ENCODE measurements around the gene EHD3.

EHD3 gene

DNA sequence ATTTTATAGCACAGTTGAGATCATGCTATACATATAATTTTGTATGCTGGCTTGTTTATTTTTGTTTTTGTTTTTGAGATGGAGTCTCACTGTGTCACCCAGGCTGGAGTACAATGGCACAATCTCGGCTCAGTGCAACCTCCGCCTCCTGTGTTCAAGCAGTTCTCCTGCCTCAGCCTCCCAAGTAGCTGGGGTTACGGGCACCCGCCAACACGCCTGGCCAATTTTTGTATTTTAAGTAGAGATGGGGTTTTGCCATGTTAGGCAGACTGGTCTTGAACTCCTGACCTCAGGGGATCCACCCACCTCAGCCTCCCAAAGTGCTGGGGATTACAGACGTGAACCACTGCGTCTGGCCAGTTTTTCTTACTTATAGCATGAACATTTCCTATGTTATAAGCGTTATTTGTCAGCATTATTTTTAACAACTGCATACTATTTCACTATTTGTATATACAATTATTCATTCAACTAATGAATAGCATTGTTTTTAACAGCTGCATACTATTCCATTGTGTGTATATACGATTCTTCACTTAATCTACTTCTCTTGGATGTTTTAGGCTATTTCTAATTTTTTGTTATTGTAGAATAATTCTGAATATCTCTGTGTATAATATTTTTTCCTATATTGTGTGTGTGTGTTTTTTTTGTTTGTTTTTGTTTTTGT, 3.5 kb downstream of the EHD3 start:
- DNase-seq (ENCODE audit: low spot score) = no peak

DNA sequence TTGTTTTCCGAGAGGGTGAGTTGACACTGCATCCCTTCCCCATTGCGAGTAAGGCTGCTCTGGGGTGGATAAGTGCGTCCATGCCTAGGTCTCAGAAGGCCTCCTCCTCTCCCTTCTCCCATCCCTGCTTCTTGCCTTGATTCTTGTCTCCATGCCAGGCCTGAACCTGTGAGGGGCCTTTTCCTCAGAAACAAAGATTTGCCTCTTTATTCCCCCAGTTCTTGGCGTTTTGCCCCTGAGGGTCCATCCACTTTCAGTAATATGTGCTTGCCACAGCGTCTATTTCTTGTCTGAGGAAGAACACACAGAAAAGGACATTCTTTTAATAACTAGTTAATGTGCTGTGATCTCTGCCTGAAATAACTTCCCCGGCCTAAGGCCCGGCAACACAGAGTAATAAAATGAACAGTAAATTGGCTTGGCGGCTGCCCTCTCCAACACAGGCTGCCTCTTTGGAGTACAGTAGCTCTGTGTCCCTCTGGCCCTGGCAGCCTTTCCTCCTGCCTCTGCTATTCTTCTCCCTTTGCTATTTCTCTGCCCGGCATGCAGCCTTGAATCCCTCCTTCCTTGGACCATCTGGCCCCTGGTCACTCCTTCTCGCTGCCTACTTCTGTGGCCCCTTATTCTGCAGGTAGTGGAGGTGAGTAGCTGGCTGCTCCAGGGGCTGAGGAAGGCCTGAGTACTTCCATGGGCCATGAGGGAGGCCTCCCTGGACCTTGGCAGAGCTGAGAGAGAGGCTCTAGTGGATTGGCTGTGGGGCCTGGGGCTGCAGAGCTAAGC, 4.4 kb downstream of the EHD3 start:
- no peak for DNase-seq (ENCODE audit: low spot score)

GRCh38 chr2:31238906-31239592, 5.1 kb downstream of the EHD3 start:
- no peak for DNase-seq (ENCODE audit: low spot score)

DNA sequence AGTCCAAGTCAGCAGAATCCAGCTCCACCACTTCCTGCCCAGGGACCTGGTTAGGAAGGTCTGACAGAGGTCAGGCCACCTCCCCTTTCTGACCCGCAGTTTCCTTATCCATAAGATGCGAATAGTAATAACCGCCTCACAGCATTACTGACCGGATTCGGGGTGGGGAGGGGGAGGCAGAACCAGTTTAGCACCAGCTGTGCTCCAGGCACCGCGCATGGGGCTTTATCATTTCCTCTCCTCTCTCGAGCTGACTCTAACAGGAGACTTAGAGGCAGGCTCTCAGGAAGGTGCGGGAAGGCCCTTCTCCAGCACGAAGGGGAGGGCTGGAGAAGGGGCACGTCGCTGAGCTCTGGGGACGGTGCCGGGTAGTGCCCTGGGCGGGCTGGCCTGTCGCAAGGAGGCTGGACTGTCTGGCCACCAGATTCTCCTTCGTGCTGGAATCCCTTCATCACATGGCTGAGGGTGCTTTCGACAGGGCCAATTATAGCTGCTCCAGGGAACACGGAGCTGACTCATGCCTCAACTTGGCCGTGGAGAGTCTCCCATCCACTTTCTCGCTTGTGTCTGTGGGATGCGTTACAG, 5.7 kb downstream of the EHD3 start:
- DNase-seq (ENCODE audit: low spot score) = no peak

DNA sequence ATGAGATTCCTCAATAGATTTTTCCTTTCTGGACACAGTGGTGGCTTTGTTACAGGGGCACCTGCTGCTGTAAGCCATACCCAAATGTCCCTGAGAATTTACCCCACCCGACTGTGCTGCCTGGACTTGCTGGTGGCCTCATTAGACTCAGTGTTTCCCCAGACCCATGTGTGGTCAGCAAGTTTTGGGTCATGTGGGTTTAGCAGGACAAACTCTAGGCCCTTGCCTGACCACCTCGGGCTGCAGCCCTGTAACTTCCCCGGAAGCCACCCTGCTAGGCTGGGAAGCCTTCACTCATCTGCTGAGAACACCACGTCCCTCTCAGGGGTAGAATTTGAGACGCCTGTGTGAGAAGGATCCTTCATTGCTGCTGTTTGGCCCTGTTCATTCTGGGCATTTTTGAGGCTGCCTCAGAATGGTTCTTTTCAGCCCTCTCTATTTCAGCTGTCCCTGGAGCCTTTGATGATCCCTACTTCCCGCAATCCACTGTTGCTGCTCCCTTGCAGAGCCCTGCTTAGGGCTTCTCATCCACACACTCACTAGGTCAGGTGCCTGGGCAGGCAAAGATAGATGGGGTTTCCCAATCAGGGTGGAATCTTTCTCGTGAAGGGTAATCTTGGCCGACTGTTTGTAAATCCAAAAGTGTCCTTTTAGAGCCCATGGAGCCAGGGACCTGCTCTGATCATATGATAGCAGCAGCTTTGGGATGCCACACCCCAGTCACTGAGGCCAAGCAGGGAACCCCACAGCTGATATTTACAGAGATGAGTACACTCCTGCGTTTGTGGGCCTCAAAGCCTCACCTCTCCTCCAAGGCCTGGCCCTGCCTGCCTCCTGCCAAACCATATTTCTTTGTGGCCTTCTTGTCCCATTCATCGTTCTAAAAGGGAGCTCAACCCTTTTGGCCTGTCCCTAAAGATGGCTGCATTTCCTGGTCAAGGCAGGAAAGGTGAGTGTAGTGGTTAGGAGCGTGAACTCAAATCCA, 6.7 kb downstream of the EHD3 start:
- DNase-seq (ENCODE audit: low spot score) = no peak

DNA sequence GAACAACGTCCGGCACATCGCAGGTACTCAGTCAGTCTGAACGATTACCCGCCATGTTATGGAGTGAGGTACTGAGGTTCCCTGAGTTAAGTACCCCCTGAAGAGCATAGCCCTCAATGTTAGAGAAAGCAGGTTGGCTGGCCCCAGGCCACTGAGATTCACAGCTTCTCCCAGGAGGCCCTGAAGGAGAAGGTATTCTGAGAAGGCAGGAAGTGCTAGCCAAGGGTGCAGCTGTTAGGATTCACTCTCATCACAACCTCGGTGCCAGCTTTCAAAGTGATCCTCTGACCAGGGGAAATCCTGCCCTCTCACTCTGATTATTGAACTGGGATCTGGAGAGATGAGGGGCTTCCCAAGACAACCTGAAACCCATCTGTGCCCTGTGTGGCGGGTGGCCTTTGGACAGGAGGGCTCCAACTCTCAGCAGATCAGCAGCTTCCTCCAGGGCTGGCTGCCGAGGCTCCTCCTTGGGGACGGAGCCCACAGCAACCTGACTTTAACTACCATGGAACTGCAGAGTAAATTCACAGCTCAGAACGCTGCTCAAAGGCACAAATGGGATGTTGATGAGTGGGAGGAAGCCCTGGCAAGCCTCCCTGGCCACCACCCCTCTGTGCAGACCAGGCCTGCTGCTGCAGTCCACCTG, 7.8 kb downstream of the EHD3 start:
- no peak for DNase-seq (ENCODE audit: low spot score)

DNA sequence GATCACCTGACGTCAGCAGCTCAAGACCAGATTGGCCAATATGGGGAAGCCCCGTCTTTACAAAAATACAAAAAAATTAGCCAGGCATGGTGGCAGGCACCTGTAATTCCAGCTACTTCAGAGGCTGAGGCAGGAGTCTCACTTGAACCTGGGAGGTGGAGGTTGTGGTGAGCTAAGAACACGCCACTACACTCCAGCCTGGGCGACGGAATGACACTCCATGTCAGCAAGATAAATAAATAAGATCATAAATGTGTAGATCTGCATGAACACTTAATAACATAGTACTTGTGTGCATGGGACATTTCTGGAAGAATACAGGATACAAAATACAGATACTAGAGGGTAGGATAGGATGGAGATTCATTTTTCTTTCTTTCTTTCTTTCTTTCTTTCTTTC, 9.1 kb downstream of the EHD3 start:
- no peak for DNase-seq (ENCODE audit: low spot score)

DNA sequence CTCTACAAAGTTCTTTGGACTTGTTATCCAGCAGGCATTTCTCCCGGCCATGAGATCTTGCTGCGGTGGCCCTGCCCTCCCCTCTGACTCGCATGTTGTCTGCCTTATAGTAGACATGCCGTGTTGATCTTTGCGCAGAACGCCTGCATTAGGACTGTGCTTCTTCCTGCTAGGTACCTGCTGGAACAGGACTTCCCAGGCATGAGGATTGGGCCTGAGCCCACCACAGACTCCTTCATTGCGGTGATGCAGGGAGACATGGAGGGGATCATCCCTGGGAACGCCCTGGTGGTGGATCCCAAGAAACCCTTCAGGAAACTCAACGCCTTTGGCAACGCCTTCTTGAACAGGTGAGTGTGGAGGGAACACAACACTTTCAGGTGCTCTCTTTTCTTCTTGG, 10.1 kb downstream of the EHD3 start:
- DNase-seq (ENCODE audit: low spot score) = no peak

DNA sequence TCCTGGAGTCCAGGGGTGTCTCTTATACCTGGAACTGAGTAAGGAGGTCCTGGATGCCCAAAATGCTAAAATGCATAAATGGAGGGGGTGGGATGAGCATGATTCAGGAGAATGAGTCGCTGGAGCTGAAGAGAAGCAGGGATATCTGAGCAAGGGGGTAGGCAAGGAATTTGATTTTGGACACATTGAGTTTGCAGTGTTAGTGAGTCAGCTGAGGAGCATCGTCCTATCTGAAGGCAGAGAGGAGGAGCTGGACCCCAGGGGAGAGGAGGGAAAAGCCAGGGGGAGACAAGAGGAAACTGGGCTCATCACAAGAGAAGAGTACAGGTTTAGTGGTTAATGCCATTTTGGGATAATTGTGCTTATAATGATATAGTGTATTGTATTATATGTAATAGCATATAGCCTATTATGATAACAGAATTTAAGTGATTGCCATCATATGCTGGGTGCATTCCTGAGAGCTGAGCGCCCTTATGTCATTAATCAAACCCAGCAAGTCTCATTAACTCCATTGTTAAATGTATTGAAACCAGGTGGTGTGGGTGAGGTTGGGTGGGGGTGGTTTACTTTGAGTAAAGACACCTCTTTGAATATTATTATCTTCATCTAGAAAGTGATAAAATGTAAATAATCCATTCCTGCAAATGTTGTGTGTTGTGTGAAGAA, 12.4 kb downstream of the EHD3 start:
- no peak for DNase-seq (ENCODE audit: low spot score)

GRCh38 chr2:31247711-31248110, 13.8 kb downstream of the EHD3 start:
- DNase-seq (ENCODE audit: low spot score) = no peak

DNA sequence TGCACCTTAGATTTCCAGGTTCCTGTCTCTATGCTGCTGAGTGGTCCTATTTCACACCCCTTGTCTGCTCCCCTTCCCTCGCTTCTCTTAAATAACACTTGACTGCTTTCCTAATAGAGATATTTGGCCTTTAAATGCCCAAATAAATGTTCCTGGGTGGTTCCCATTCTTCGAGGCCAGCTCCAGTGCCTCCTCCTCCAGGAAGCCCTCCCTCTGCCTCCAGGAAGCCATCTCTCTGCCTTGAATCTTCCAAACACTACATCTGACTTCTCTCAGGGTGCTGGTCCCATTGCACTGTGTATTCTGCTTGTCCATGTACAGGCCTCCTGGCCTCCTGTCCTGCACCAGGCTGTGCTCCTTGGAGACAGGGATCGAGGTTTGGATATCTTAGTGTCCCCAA, 14.2 kb downstream of the EHD3 start:
- DNase-seq (ENCODE audit: low spot score) = no peak

GRCh38 chr2:31249009-31249690, 15.2 kb downstream of the EHD3 start:
- DNase-seq (ENCODE audit: low spot score) = no peak

GRCh38 chr2:31251018-31251417, 17.1 kb downstream of the EHD3 start:
- no peak for DNase-seq (ENCODE audit: low spot score)

DNA sequence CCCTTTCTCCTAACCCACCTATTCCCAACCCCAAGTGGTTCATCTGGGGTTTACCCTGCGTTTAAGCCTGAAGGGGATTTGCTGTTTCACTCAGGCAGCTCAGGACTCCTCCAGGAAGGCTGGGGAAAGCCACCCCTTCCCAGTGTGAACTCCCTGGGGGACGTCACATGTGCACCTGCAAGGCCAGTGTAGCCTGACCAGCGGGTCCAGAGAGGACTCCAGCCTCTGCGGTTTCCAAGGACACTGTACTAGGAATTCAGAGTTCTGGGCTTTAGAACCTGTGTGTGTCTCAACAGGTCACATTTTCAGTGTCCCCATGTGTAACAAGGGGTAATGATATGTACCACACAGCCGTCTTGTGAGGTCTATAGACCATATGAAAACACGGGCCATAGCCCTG, 17.9 kb downstream of the EHD3 start:
- no peak for DNase-seq (ENCODE audit: low spot score)

- DNase-seq (ENCODE audit: low spot score) = no peak
These were observed 19.6 kb downstream of the EHD3 start for GRCh38 chr2:31253356-31254131.

GRCh38 chr2:31254237-31255203, 20.6 kb downstream of the EHD3 start:
- no peak for DNase-seq (ENCODE audit: low spot score)

DNA sequence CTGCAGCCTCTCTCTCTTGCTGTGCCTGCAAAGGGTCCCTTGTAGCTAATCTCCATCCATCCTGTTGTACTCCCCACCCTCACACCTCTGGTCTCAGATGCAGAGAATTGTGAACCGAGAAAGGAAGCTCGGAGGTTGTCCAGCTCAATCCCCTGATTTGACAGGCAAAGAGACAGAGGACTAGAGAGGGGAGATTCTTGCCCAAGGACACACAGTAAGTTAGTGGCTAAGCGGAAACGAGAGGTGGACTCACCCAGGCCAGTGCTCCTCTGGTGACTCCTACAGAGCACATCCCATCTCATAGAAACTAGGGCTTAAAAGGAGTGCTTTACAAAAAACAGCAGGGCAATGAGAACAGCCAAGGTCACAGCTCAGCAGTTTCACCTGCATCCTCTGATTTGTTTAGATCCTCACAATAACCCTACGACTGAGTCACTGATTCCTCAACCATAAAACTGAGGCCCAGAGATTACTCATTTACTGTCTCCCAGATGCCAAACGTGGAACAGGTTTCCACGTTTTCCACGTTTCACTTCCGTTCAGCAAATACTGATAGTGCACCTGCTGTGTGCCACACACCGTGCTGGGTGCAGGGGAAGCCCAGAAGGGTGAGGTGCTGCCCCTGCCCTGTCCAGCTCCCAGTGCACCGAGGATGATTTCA, 22.1 kb downstream of the EHD3 start:
- no peak for DNase-seq (ENCODE audit: low spot score)
